HG02870 (cell line): ENCODE results near the gene MAPKAPK5.
"Not testable (repeated sequence)": the region's sequence is repeated elsewhere in the genome, so short reads cannot be mapped to it uniquely, and the experiment has no call there.

ENCODE experiments used
- ATAC-seq: cut with Tn5 transposase; IDR thresholded peaks from one replicate; pipeline ENCODE4 v1.9.1; 2021; ENCODE audit warnings: mild to moderate bottlenecking, moderate library complexity; ENCODE audit not compliant: unreplicated experiment

The MAPKAPK5 gene

GRCh38 chr12:111827907-111828306, 14.1 kb upstream of the MAPKAPK5 start:
- ATAC-seq: no peak

- no peak for ATAC-seq
These were observed 13.6 kb upstream of the MAPKAPK5 start for GRCh38 chr12:111828338-111828979.

- not testable (repeated sequence) for ATAC-seq
These were observed 12.4 kb upstream of the MAPKAPK5 start for GRCh38 chr12:111829635-111830034.

GRCh38 chr12:111834740-111835386, 7.2 kb upstream of the MAPKAPK5 start:
- ATAC-seq: not testable (repeated sequence)

GRCh38 chr12:111835531-111836181, 6.4 kb upstream of the MAPKAPK5 start:
- not testable (repeated sequence) for ATAC-seq

GRCh38 chr12:111838353-111838752, 3.7 kb upstream of the MAPKAPK5 start:
- no peak for ATAC-seq

- ATAC-seq: no peak
These were observed 1.2 kb upstream of the MAPKAPK5 start for GRCh38 chr12:111840807-111841206.

GRCh38 chr12:111841236-111841749, 735 bp upstream of the MAPKAPK5 start:
- no peak for ATAC-seq

- ATAC-seq: peak; percentile 25
These were observed 748 bp downstream of the MAPKAPK5 start for GRCh38 chr12:111842556-111843396.

GRCh38 chr12:111846016-111846415, 4.0 kb downstream of the MAPKAPK5 start:
- ATAC-seq: no peak

GRCh38 chr12:111850526-111850925, 8.5 kb downstream of the MAPKAPK5 start:
- no peak for ATAC-seq

- no peak for ATAC-seq
These were observed 16.2 kb downstream of the MAPKAPK5 start for GRCh38 chr12:111858186-111858585.

- no peak for ATAC-seq
These were observed 16.8 kb downstream of the MAPKAPK5 start for GRCh38 chr12:111858778-111859177.

GRCh38 chr12:111864913-111865312, 22.9 kb downstream of the MAPKAPK5 start:
- ATAC-seq: no peak

- ATAC-seq: no peak
These were observed 25.5 kb downstream of the MAPKAPK5 start for GRCh38 chr12:111867531-111867930.

- ATAC-seq: no peak
These were observed 26.9 kb downstream of the MAPKAPK5 start for GRCh38 chr12:111868676-111869588.

- ATAC-seq: no peak
These were observed 27.6 kb downstream of the MAPKAPK5 start for GRCh38 chr12:111869671-111870070.

- no peak for ATAC-seq
These were observed 28.2 kb downstream of the MAPKAPK5 start for GRCh38 chr12:111870216-111870615.

GRCh38 chr12:111870706-111871105, 28.7 kb downstream of the MAPKAPK5 start:
- no peak for ATAC-seq

GRCh38 chr12:111873113-111873512, 31.1 kb downstream of the MAPKAPK5 start:
- no peak for ATAC-seq
